Activated T-cell treated with anti-CD3 and anti-CD28 coated beads, Interleukin-2, amount 50 U/mL, for 24 hours (primary cell): ENCODE data around the gene MYBPHL.
"Not testable (repeated sequence)": the region's sequence is repeated elsewhere in the genome, so short reads cannot be mapped to it uniquely, and the experiment has no call there.

Experiments used
- DNase-seq: peaks from one replicate; pipeline ENCODE4 v3.0.0-alpha.2; 2020
- H3K27ac Mint-ChIP-seq: 2 replicates; pipeline ENCODE4 v1.8.0; 2020; ENCODE audit warnings: mild to moderate bottlenecking, mixed read lengths
- H3K27me3 Mint-ChIP-seq: 2 replicates; pipeline ENCODE4 v1.8.0; 2020; ENCODE audit warnings: mixed read lengths
- H3K36me3 Mint-ChIP-seq: 2 replicates; pipeline ENCODE4 v1.8.0; 2020; ENCODE audit warnings: low read depth, mixed read lengths
- H3K4me1 Mint-ChIP-seq: 2 replicates; pipeline ENCODE4 v1.8.0; 2020; ENCODE audit warnings: low read depth, mixed read lengths
- H3K4me3 Mint-ChIP-seq: 2 replicates; pipeline ENCODE4 v1.8.0; 2020; ENCODE audit warnings: mild to moderate bottlenecking, moderate library complexity, mixed read lengths
- H3K9me3 Mint-ChIP-seq: 2 replicates; pipeline ENCODE4 v1.8.0; 2020; ENCODE audit warnings: mixed read lengths

MYBPHL gene

GRCh38 chr1:109296782-109297181 lies 10.0 kb downstream of the MYBPHL start:
- no peaks in the 10 kb centered on the region for H3K36me3 Mint-ChIP-seq
- no peaks in the 10 kb centered on the region for H3K9me3 Mint-ChIP-seq
- no peak for DNase-seq
- peaks cover 2% of the 10 kb centered on the region for H3K4me1 Mint-ChIP-seq
- peaks cover 26% of the 10 kb centered on the region for H3K27me3 Mint-ChIP-seq
- no peak overlapping the region for H3K27ac Mint-ChIP-seq
- H3K4me3 Mint-ChIP-seq: no peak overlapping the region

GRCh38 chr1:109295712-109296415 lies 10.9 kb downstream of the MYBPHL start:
- H3K27ac Mint-ChIP-seq: no peak overlapping the region
- peaks cover 26% of the 10 kb centered on the region for H3K27me3 Mint-ChIP-seq
- peaks cover 2% of the 10 kb centered on the region for H3K4me1 Mint-ChIP-seq
- H3K4me3 Mint-ChIP-seq: no peak overlapping the region
- no peak for DNase-seq
- H3K36me3 Mint-ChIP-seq: no peaks in the 10 kb centered on the region
- no peaks in the 10 kb centered on the region for H3K9me3 Mint-ChIP-seq

GRCh38 chr1:109294481-109294880 lies 12.3 kb downstream of the MYBPHL start:
- DNase-seq: no peak
- H3K27me3 Mint-ChIP-seq: peaks cover 19% of the 10 kb centered on the region
- no peak overlapping the region for H3K4me3 Mint-ChIP-seq

DNA sequence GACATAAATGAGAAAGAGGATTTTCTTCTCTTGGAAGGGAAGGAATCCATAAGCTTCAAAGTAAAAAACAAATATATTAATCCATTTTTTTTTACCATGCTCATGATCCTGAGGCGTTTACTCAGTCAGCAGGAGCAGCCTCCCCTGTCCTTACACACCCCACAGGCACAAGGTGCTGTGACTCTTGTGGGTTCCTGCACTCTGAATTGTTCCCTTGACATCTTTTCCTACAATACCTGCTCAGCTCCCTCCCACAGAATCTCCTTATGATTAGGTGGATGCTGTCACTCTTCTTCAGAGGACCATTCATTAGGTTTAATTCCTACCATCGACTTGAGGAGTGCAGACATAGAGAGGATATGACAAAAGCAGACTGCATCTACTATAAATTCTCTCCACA lies 13.8 kb downstream of the MYBPHL start:
- peaks cover 18% of the 10 kb centered on the region for H3K27me3 Mint-ChIP-seq

More at GRCh38 chr1:109294481-109294880, 12.3 kb downstream of the MYBPHL start:
- H3K9me3 Mint-ChIP-seq: no peaks in the 10 kb centered on the region
- peaks cover 2% of the 10 kb centered on the region for H3K4me1 Mint-ChIP-seq
- H3K36me3 Mint-ChIP-seq: no peaks in the 10 kb centered on the region
- H3K27ac Mint-ChIP-seq: no peak overlapping the region

DNA sequence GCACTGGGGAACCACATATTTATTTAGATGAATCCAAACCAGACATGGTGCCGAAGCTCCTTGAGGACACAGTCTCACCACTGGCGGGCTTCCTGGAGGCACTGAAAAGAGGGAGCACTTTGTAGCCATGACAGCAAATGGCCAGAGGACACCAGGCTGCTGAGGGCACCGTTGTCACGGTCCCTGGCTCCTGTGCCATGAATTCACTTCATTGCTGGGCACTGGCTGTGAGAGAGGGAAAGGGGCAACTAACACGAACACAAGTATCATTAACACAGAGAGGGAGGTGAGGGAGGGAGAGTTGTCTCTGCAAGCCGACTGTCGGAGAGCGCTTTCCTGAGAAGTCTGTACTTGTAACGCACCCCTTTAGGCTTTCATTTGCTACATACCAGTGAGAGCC lies 14.4 kb downstream of the MYBPHL start:
- Mint-ChIP-seq H3K36me3 (no peaks in the 10 kb centered on the region), H3K27ac (no peak overlapping the region), H3K4me1 (no peaks in the 10 kb centered on the region), H3K27me3 (peaks cover 18% of the 10 kb centered on the region), H3K9me3 (no peaks in the 10 kb centered on the region), H3K4me3 (no peak overlapping the region)
- DNase-seq: no peak

More for the DNA sequence above, 13.8 kb downstream of the MYBPHL start:
- Mint-ChIP-seq H3K9me3 (no peaks in the 10 kb centered on the region), H3K36me3 (no peaks in the 10 kb centered on the region), H3K4me3 (no peak overlapping the region), H3K4me1 (no peaks in the 10 kb centered on the region), H3K27ac (no peak overlapping the region)
- DNase-seq: no peak

- Mint-ChIP-seq H3K36me3 (no peaks in the 10 kb centered on the region), H3K27me3 (peaks cover 13% of the 10 kb centered on the region), H3K4me3 (no peak overlapping the region), H3K9me3 (no peaks in the 10 kb centered on the region), H3K27ac (no peak overlapping the region), H3K4me1 (no peaks in the 10 kb centered on the region)
- DNase-seq: no peak
These were observed 15.8 kb downstream of the MYBPHL start for GRCh38 chr1:109290998-109291397.

DNA sequence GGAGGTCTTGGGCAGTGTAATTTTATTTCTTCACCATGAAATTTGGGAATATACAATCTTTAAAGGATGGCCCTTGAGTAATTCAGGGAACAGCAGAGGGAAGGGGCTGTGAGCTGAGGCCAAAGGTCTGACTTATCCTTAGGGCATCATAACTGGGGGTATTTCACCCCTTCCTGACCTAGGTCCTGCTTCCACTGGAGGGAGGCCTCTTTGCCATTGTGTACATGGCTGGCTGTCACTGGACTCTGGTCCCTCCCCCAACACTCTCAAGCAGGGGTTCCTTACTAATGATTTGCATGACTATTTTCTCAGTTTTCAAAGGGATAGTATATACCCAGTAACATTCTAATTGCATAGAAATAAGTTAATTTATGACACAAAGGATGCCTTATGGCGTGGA lies 16.7 kb downstream of the MYBPHL start:
- H3K4me1 Mint-ChIP-seq: no peaks in the 10 kb centered on the region
- H3K27me3 Mint-ChIP-seq: peaks cover 11% of the 10 kb centered on the region
- H3K27ac Mint-ChIP-seq: no peak overlapping the region

GRCh38 chr1:109286762-109287161 lies 20.0 kb downstream of the MYBPHL start:
- not testable (repeated sequence) for H3K27me3 Mint-ChIP-seq, H3K9me3 Mint-ChIP-seq, H3K36me3 Mint-ChIP-seq, H3K4me3 Mint-ChIP-seq, DNase-seq, H3K27ac Mint-ChIP-seq
- peaks cover 20% of the 10 kb centered on the region for H3K4me1 Mint-ChIP-seq

More for the DNA sequence above, 16.7 kb downstream of the MYBPHL start:
- no peak for DNase-seq
- Mint-ChIP-seq H3K4me3 (no peak overlapping the region), H3K36me3 (no peaks in the 10 kb centered on the region), H3K9me3 (no peaks in the 10 kb centered on the region)

DNA sequence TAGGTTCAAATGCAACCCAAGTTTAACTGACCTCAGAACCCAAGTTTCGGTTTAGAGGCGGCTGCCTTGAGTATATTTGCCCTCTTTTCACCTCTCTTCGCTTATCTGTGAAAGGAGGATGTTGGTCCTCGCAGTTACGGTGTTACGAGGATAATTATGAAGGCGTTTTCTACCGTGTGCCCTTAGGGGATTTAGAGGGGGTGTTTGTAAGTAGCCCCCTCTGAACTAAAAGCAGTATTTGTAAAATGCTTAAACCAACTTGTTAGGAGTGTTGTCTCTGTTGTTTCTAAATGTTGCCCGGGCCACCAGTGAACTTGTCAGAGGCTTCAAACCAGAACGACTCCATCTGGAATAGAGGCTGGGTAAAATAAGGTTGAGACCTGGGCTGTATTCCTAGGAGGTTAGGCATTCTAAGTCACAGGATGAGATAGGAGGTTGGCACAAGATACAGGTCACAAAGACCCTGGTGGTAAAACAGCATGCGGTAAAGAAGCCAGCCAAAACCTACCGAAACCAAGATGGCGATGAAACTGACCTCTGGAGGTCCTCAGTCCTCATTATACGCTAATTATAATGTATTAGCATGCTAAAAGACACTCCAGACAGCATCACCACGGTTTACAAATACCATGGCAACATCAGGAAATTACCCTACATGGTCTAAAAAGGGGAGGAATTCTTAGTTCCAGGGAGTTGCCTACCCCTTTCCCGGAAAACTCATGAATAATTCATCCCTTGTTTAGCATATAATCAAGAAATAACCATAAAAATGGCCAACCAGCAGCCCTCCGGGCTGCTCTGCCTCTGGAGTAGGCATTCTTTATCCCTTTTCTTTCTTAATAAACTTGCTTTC lies 22.8 kb downstream of the MYBPHL start:
- H3K27me3 Mint-ChIP-seq: peaks cover 6% of the 10 kb centered on the region
- peaks cover 21% of the 10 kb centered on the region for H3K4me1 Mint-ChIP-seq
- H3K4me3 Mint-ChIP-seq: peak overlapping the region; percentile 92
- peaks cover 3% of the 10 kb centered on the region for H3K36me3 Mint-ChIP-seq
- H3K27ac Mint-ChIP-seq: peak overlapping the region; percentile 95
- DNase-seq: no peak
- no peaks in the 10 kb centered on the region for H3K9me3 Mint-ChIP-seq

- Mint-ChIP-seq H3K4me3 (peak within 1 kb of the TSS; percentile 92), H3K27ac (peak within 1 kb of the TSS; percentile 95), H3K36me3 (peaks cover 3% of the 10 kb centered on the region), H3K27me3 (no peaks in the 10 kb centered on the region), H3K4me1 (peaks cover 21% of the 10 kb centered on the region), H3K9me3 (no peaks in the 10 kb centered on the region)
- peak; percentile 94 for DNase-seq
These were observed 23.7 kb downstream of the MYBPHL start, which contains the start of gene PSRC1 for GRCh38 chr1:109282952-109283747. Gene PSRC1, minus strand, starts transcription at chr1:109283145.

GRCh38 chr1:109282497-109282951 lies 24.3 kb downstream of the MYBPHL start:
- Mint-ChIP-seq H3K27me3 (no peaks in the 10 kb centered on the region), H3K27ac (no peak overlapping the region), H3K9me3 (no peaks in the 10 kb centered on the region), H3K4me1 (peaks cover 21% of the 10 kb centered on the region), H3K4me3 (peak overlapping the region; percentile 92), H3K36me3 (peaks cover 3% of the 10 kb centered on the region)
- no peak for DNase-seq

DNA sequence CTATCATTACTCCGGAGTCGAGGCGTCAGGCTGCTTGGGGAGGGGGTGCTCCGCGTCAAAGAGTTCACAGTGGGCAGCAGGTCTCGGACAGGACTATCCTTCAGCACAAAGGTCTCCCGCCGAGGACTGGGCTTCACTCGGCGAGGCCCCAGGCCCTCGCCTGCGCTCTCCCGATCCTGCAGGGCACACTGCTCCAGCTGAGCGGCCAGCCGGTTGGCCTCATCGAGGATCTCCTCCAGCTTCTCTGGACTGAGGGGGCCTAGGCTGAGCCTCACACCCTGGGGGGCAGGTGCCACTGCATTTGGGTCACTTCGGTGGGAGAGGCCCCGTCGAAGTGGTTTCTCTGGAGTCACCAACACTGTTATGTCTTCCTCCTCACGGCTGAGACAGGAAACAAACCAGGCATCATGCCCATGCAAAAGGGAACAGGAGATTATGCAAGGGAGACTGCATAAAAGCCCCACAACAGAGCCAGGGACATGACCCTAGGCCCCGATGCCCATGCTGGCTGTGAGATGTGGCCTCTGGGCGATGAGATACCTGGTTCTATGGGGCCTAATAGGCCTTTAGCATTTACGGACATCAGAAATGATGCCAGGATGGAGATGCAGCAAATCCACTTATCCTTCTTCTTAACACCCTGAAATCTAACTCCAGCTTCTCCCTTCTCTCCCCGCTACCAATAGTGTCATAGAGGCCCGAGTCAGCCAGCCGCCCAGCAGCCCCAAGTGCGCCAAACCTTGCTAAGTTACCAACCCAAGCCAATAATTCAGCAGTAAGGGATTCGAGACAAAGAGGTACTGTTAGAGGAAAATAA lies 24.9 kb downstream of the MYBPHL start:
- no peak for DNase-seq
- Mint-ChIP-seq H3K27ac (no peak overlapping the region), H3K36me3 (peaks cover 3% of the 10 kb centered on the region), H3K4me1 (peaks cover 26% of the 10 kb centered on the region), H3K27me3 (no peaks in the 10 kb centered on the region), H3K4me3 (peak overlapping the region; percentile 92), H3K9me3 (no peaks in the 10 kb centered on the region)

DNA sequence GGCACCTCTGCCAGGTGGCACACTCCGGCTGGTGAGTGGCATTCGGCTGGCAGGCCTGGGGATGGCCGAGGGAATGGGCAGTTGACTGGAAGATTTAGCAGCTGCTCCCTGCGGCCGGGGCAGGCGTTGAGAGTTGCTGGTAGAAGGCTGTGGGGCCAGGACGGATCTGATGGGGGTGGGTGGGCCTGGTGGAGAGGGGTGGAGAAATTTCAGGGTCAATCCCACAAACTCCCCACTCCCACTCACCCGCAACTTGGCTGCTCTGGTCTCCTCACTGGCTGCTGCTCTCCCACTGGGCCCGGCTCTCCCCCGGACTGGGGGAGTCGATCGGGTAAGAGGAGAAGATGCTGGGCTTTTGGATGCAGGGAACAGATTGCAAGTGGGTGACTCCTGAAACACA lies 25.9 kb downstream of the MYBPHL start:
- no peak overlapping the region for H3K4me3 Mint-ChIP-seq
- peaks cover 26% of the 10 kb centered on the region for H3K4me1 Mint-ChIP-seq
- H3K9me3 Mint-ChIP-seq: no peaks in the 10 kb centered on the region
- H3K27ac Mint-ChIP-seq: no peak overlapping the region
- no peaks in the 10 kb centered on the region for H3K27me3 Mint-ChIP-seq
- H3K36me3 Mint-ChIP-seq: peaks cover 3% of the 10 kb centered on the region
- DNase-seq: no peak
